GM18499 (cell line): ENCODE measurements around the gene PPP1R8.
"Not testable (repeated sequence)": the region's sequence is repeated elsewhere in the genome, so short reads cannot be mapped to it uniquely, and the experiment has no call there.

Source experiments
- ATAC-seq: cut with Tn5 transposase; IDR thresholded peaks from one replicate; pipeline ENCODE4 v1.9.1; 2021; ENCODE audit warnings: moderate number of reproducible peaks; ENCODE audit not compliant: insufficient read depth, unreplicated experiment

The PPP1R8 gene

DNA sequence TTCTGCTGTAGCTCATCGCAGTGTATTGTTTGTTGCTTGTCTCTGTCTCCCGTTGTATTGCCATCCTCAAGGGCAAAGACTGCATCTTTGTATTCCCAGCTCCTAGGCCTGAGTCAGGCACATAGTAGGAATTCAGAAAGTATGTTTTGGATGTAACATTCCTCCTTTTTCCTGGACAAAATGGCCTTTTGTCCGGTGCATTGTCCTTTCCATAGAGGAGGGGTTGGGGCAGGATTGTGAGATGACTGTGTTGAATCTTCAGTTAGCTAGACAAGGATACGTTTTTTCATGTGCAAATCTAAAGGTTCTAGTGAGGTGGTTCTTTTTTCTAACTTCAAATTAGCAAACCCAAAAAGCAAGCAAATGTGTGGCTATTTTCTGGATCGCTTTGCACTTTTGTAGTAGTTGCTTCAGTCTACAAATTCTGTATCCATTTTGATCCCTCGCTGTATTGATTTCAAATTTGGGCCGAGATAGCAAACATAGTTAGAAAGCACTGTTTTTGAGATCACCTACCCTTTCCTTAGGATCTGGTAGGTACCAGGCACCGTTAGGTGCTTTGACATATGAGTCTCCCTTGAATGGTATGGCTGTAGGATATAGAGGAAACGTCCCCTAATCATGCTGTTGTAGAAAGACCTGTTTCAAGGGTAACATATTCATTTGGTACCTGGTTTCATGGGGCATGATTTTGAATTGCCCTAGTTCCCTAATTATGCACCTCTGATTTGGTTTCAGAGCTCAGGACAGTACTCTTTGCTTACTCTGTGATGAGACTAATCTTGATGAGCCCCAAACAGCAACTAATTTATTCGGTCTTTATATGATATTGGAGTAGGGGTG lies 1.2 kb downstream of the PPP1R8 start:
- no peak for ATAC-seq

DNA sequence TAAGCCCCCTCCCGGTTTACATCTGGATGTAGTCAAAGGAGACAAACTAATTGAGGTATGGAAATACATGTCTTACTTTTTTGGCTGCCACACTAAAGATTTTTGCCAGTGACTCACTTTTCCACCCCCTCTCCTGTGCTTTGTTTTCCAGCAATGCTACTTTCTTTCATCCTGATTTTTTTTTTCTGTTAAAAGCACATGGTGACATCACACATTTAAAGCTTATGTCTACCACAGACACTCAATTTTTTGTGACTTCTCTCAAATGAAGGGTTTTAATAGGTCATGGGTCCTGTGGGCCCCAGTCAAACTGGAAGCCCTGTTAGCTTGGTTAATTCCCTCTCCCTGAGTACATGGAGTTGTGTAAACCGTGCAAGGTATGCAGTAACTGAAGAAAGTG lies 2.2 kb downstream of the PPP1R8 start:
- ATAC-seq, result no peak

DNA sequence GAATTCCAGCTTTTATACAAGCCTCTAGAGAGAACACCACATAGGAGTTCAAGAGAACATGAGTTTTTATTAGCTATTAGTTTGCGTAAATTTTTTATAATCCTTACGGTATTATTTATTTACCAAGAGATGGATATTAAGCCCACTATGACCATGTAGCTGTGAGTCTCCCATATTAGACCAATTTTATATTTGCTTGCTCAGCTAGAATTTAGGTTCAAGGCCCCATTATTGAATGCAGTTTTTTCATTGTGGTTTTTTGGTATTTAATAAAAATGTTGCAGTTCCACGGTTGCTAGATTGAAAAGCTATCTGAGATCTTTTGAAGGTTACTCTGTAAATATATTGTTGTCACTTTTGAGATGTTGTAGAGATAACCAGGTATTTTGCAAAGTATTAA lies 2.9 kb downstream of the PPP1R8 start:
- no peak for ATAC-seq

DNA sequence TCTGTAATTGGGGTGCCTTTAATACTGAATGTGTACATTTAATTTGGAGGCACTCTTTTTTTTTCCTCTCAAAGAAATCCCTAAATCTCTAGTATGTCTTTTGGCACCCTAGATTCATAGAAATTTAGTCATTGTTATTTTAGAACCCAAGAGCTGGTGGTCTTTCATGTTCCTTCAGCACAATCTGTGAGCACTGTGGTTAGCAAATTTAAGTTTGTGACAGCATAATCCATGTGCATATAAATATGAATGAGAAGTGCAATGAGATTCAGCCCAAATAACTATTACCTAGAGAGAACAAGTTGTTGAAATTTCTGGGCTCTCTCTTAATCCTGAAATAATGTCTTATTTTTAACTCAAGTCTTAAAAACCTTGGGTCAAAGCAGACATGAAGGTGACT lies 4.5 kb downstream of the PPP1R8 start:
- ATAC-seq, result no peak

DNA sequence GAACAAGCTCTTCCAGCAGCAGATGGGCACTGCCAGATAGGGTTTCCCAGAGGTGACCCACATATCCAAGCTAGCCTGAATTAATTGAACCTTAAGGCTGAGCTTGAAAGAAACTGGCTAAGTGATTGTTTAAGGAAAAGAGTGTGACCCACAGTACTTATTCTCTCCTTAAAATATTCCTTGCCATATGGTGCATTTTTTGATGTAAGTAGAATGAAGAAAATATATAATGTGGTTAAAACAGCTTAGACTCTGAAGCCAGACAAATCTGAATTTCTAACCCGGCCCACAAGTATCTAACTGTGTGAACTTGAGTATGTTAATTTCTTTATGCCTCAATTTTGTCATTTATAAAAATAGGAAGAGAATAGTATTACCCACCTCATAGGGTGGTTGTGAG lies 4.9 kb downstream of the PPP1R8 start:
- no peak for ATAC-seq

DNA sequence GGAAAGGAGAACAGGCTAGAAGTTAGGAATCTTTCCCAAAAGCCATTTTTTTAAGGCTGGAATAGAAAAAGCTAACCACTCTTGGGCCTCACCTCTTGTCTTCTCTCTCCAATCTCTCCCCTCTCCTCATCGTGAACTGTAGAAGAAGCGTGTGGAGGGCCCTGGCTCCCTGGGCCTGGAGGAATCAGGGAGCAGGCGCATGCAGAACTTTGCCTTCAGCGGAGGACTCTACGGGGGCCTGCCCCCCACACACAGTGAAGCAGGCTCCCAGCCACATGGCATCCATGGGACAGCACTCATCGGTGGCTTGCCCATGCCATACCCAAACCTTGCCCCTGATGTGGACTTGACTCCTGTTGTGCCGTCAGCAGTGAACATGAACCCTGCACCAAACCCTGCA lies 19.4 kb downstream of the PPP1R8 start:
- no peak for ATAC-seq

DNA sequence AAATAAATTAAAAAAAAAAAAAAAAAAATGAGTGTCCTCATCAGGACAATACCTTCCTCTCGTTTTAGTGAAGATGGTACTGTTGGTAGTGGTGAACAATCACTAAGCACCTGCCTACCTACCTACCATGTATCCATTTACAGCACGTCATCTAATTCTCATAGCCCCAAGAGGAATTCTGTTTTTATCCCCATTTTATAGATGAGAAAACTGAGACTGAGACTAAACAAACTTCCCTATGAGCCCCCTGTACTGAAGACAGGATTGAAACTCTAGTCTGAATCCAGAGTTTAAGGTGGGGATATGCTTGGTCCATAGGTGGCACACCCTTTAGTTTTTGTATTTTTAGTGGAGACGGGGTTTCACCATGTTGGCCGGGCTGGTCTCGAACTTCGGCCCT lies 24.5 kb downstream of the PPP1R8 start:
- ATAC-seq, result no peak

DNA sequence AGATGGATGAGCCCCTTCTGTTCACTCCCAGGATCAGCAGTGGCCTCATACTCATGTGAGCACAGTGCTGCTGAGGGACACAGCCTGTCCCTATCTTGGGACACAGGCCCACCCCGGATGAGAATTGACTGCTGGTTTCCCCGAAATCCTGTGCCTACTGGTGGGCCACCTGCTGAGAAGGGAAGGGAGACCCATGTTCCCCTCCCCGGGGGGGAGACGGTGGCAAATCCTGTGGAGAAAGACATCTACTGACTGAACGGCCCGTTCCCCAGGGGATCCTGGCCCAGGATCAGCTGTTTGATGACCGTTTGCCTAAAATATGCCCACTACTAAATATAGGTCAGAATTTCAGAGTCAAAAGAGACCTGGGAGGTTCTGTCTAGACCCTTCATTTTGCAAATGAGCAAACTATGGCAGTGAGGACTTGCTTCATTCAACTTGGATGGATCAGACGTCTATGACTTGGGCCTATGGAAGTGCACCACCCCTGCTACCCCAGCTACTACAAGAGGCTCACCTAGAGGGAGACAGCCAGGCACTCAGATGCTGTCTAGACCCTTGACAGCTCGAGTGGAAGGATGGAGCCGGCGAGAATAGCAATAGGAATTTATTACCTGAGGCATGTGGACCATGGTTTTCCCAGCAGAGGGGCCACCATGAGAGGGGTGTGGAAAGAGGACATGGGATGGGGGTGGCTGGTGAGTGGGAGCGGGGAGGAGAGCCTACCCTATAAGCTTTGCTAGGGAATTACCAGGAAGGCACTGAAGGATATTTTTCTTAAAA lies 26.2 kb downstream of the PPP1R8 start:
- ATAC-seq, result no peak

DNA sequence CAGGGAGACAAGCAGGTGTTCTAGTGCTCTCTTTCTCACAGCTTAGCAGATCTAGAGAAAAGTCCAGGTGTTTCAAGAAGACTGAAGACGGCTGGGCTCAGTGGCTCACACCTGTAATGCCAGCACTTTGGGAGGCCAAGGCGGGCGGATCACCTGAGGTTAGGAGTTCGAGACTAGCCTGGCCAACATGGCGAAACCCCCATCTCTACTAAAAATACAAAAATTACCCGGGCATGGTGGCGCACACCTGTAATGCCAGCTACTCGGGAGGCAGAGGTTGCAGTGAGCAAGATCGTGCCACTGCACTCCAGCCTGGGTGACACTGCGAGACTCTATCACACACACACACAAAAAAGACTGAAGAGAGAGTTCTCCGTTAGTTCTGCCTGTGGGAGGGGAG lies 27.0 kb downstream of the PPP1R8 start:
- not testable (repeated sequence) for ATAC-seq

DNA sequence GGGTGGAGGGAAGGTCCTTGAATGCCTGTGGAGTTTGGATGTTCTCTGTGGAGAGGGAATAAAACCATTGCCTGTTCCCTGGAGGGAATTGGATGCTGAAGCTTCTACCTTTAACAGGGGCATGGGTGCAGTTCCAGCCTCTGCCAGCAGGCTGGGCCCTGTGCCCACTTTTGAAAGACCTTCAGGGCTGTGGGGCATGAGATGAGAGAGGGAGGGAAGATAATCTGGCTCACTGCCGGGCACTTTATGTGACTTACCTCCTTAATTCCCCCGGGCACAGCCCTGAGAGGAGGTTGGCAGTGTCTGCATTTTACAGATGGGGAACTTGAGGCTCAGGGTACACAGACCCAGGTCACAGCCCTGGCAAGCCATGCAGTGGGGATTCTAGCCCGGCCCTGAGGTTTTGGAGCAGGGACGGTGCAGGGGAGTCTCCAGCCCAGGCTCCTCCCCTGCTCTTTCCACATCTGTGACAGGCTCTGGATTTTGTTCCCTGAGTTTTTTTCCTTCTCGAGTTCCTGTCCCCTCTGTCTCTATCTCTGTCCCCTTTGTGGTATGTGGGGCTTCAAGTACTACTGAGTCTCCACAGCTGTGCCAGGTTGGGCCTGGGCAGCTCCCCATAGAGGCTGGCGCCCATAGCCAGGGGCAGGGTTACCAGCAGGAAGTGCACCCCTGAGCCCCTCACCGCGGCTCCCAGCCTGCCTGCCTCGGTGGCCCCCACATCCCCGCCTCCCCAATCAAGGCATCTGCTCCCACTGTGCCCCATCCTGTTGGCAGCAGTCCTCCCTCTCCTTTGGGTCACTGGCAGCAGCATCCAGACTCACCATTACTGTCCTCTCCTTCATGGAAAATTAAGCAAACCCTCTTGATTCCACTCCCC lies 27.7 kb downstream of the PPP1R8 start:
- no peak for ATAC-seq

DNA sequence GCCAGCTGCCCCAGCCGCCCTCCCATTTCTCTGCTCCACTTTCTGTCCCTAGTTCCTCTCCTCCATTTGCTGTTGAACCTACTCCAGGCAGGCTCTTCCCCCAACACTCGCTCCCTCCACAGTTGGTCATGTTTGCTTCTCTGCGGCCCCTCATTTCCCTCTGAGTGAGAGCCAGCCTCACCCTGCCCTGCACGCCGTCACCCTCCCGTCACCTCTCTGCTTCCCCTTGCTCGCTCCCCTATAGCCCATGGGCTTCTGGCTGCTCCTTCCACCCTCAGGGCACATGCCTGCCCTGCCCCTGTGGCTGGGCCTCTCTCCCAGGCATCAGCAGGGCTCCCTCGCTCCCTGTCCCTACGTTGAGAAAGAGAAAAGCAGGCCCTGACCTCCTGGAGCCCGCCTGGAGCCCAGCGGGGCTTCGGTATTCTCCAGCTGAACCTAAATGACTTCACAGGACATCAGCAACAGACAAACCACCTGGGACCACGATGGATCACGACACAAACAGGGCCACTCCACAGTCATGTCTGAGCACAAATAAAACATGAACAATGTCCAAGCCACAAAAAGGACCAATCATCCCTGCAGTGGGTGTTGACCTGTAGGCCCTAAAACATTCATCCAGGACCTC lies 28.5 kb downstream of the PPP1R8 start:
- ATAC-seq, result no peak

DNA sequence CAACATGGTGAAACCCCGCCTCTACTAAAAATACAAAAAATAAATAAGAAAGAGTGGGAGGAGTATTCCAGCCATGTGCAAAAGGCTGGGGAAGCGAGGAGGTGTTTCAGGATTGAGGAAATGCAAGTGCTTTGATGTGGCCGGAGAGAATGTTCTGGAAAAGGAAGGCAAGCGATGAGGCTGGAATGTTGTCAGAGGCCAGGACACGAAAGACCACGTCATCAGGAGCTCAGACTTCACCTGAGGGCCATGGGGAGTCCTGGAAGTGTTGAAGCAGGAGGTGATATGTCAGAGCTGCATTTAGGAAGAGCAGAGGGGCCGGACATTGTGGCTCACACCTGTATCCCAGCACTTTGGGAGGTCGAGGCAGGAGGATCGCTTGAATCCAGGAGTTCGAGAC lies 30.9 kb downstream of the PPP1R8 start:
- no peak for ATAC-seq

DNA sequence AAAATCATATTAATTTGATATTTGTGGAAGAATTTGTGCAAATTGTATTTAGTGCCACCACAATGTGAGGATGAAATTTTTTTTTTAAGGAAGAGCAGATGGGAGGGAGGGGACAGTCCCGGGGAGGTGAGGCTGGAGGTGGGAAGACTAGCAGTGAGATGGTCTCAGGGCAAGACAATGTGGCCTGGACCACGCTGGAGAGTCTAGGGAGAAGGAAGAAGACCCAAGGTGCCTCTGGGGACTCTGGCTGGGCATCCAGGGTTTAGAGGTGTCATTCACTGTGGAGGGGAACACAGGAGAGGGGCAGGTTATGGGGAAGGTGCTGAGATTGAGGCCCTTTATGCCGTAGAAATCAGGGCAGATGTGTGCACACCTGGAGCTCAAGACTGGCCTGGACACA lies 31.4 kb downstream of the PPP1R8 start:
- ATAC-seq, result no peak

DNA sequence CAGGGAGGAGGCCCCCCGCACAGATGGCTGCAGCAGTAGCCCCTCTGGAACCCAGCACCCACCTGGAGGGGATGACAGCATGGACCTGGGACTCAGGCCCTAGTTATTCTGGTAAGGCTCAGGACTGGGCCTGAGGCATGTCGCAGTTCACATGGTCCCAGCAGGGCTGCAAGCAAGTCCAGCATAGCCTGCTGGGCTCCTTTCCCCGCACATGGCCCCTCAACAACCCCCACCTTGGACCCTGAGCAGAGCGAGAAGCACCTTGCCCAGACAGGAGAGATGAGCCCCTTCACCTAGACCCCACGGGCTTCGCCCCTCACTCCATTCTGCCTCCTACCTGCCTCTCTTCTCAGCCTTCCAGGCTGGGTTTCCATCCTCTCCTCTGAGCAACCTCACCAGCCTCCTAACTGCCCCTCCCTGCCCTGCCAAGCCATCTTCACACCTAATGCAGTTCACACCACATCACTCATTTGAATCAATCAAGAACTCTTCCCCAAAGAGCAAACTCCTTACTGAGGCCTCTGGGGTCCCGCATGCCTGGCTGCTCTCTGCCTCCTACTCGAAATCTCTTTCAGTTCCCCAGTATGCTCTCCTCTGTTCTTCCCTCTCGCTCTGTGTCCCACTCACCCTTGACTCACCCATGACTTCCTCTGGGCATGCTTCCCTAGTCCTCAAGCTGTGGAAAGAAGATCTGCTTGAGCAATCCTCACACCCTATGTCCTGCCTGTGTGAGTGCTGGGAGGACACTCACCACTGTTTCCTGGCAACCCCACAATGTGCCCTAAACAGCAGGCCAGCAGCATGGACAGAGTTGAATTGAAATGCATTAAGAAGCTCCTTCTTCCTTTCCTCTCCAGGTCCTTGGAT lies 32.3 kb downstream of the PPP1R8 start:
- no peak for ATAC-seq

DNA sequence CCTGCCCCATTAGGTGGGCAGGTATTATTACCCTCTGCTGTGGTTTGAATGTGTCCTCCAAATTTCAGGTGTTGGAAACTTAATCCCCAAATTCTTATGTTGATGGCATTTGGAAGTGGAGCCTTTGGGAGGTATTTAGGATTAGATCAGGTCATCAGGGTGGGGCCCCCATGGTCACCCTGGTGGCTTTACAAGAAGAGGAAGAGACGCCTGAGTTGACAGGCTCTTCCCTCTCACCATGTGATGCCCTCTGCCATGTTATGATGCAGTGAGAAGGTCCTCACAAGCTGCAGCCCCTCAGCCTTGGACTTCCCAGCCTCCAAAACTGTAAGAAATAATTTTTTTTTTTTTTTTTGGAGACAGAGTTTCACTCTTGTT lies 32.9 kb downstream of the PPP1R8 start:
- ATAC-seq, result no peak

DNA sequence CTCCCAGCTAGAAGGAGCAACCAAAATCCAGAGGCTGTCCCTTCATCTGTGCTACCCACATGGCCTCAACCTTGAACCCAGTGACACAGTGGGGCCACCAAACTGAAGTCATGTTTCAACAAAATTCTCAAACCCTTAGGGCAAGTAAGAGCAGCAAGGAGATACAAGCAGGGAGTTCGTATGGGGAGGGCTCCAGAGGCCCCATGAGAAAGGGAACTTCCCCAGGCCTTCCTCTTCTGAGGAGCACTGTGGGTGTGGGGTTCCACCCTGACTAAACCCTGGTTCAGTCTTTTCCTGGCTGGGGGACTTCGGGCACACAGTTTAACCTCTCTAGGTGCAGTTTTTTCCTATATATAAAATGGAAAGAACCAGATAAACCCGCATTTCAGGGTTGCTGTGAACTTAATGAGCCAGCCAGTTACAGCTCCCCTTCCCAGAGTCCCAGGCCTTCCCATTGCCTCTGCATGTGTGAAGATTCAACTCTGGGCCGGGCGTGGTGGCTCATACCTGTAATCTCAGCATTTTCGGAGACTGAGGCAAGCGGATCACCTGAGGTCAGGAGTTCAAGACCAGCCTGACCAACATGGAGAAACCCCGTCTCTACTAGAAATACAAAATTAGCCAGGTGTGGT lies 33.8 kb downstream of the PPP1R8 start:
- no peak for ATAC-seq

DNA sequence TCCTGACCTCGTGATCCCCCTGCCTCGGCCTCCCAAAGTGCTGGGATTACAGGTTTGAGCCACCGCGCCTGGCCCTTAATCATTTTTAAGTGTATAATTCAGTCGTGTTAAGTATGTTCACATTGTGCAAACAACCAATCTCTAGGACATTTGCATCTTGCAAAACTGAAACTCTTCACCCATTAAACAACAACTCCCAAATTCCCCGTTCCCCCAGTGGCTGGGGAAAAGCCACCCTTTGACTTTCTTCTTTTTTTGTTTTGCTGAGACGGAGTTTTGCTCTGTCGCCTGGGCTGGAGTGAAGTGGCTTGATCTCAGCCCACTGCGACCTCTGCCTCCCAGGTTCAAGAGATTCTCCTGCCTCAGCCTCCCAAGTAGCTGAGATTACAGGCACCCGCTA lies 35.2 kb downstream of the PPP1R8 start:
- no peak for ATAC-seq

DNA sequence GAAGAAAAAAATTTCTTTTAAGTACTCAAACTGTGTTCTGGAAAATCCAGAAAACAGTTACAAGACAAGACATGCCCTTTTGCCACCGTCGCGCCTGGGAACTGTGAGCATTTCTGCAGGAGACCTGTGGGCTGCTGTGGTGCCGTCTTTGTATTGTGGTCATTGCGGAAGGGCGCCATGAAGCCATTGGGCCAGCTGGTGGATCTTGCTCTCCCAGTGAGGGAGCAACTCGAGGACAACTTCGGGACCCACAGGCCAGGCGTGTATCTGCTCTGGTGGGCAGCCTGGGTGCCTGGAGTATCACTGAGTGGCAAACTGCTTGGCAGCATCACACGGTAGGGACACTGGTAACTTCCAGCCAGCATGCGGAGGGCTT lies 38.0 kb downstream of the PPP1R8 start:
- no peak for ATAC-seq
